ENCODE results near the gene SLC9A3. TPM values are rescaled to one million over a fixed set of nuclear protein-coding genes. Genes with fewer than 3 reads are reported as not detected.
A peak's percentile ranks its signal among the peaks of the same experiment; 100 is the strongest.

SLC9A3 gene
- total and polyA plus RNA-seq, 8 donors, result 0.60 to 1.9 (median 0.95) TPM

- intact Hi-C loops (cut with DNase I), result no loop called here
- 87 to 90% methylated on average over 22 of the region's 22 CpGs for WGBS, 2 donors
- TF ChIP-seq CTCF (IDR thresholded peaks at IDR 0.05), result no peak
- FAIRE-seq (no peak), ATAC-seq (no peak), DNase-seq (peak in 3 of 6 donors; percentile 9 to 39 (median 35))
- no peak overlapping the region for H3K27ac ChIP-seq
- peaks cover 0 to 2% (median 0%) of the 10 kb centered on the region in 4 donors for H3K27me3 ChIP-seq
- H3K4me1 ChIP-seq, result peaks cover 0 to 2% (median 0%) of the 10 kb centered on the region in 3 donors
- H3K9me3 ChIP-seq, result no peaks in the 10 kb centered on the region
- H3K36me3 ChIP-seq, result no peaks in the 10 kb centered on the region
- no peak overlapping the region for H3K4me3 ChIP-seq
Observed at GRCh38 chr5:537098-537497, 12.8 kb upstream of the SLC9A3 start.

GRCh38 chr5:535846-536698 lies 11.8 kb upstream of the SLC9A3 start:
- intact Hi-C loops (cut with DNase I), result no loop called here
- Histone ChIP-seq H3K9me3 (no peaks in the 10 kb centered on the region), H3K4me3 (no peak overlapping the region), H3K27ac (no peak overlapping the region), H3K36me3 (no peaks in the 10 kb centered on the region), H3K27me3 (peaks cover 0 to 2% (median 0%) of the 10 kb centered on the region in 4 donors), H3K4me1 (peaks cover 0 to 2% (median 0%) of the 10 kb centered on the region in 3 donors)
- 58 to 66% methylated on average over 27 of the region's 27 CpGs for WGBS, 2 donors
- TF ChIP-seq CTCF (IDR thresholded peaks at IDR 0.05), result no peak
- FAIRE-seq, result no peak
- ATAC-seq, result no peak
- peak in 2 of 6 donors; percentile 6 to 32 for DNase-seq

GRCh38 chr5:534743-535671 lies 10.8 kb upstream of the SLC9A3 start:
- FAIRE-seq (no peak), ATAC-seq (no peak), DNase-seq (peak in 3 of 6 donors; percentile 14 to 57 (median 53))
- peaks cover 0 to 2% (median 0%) of the 10 kb centered on the region in 4 donors for H3K27me3 ChIP-seq
- H3K27ac ChIP-seq, result no peak overlapping the region
- H3K9me3 ChIP-seq, result no peaks in the 10 kb centered on the region
- peaks cover 0 to under 1% (median 0%) of the 10 kb centered on the region in 3 donors for H3K4me1 ChIP-seq
- no peak overlapping the region for H3K4me3 ChIP-seq
- no peaks in the 10 kb centered on the region for H3K36me3 ChIP-seq
- whole genome bisulfite sequencing, 2 donors, result 79 to 84% methylated on average over 40 to 41 of the region's 41 CpGs
- intact Hi-C loops (cut with DNase I), result no loop called here
- no peak for TF ChIP-seq CTCF (IDR thresholded peaks at IDR 0.05)

GRCh38 chr5:533955-534742 lies 9.9 kb upstream of the SLC9A3 start:
- no peak overlapping the region for H3K4me3 ChIP-seq
- H3K9me3 ChIP-seq, result no peaks in the 10 kb centered on the region
- no peak overlapping the region for H3K27ac ChIP-seq
- ATAC-seq (no peak), FAIRE-seq (no peak), DNase-seq (peak in 3 of 6 donors; percentile 18 to 67 (median 50))
- intact Hi-C loops (cut with DNase I), result no loop called here
- no peaks in the 10 kb centered on the region for H3K36me3 ChIP-seq
- H3K27me3 ChIP-seq, result peaks cover 0 to 2% (median 0%) of the 10 kb centered on the region in 4 donors
- H3K4me1 ChIP-seq, result no peaks in the 10 kb centered on the region
- no peak for TF ChIP-seq CTCF (IDR thresholded peaks at IDR 0.05)
- 71 to 72% methylated on average over 33 to 36 of the region's 36 CpGs for WGBS, 2 donors

Data from pancreas (tissue), 10 donors.